Stimulated activated CD8-positive, alpha-beta memory T cell treated with anti-CD3 and anti-CD28 coated beads, Interleukin-12 subunit alpha, Interleukin-12 subunit beta, amount 100 ng/mL, for 1 hour (primary cell): ENCODE measurements around the gene SLC5A5.

ENCODE experiments used
- DNase-seq: peaks from one replicate; pipeline ENCODE4 v3.0.0-alpha.2; 2020; ENCODE audit warnings: low read depth

The SLC5A5 gene

DNA sequence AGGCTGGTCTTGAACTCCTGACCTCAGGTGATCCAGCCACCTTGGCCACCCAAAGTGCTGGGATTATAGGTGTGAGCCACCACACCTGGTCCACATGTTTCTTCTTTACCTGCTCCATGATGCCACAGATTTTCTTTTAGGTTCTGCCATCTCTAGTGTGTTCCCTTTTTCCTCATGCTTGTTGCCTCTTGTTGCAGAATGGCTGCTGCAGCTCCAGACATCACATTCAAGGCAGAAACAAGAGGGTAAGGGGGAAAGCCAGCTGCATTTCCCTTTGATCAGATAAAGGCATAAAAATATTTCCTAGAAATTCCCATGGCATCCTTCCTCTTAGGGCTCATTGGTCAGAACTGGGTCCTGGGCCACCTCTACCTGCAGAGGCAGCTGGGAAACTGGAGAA lies 48.8 kb downstream of the SLC5A5 start:
- no peak for DNase-seq

DNA sequence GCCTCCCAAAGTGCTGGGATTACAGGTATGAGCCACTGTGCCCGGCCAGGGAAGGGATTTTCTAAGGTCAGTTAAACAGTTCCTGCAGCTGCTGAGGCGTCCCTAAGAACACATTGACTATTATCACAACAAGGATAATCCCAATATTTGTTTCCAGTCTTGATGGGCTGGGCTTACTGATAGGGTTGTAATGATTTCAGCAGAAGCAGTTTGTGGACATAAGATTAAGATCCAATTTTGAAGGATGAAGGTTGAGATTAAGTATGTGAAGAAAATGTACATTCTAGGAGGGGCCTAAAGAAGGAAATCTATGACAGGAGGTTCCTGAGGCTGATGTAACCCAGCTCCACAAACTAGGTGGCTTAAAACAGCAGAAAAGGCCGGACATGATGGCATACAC lies 50.4 kb downstream of the SLC5A5 start:
- no peak for DNase-seq

GRCh38 chr19:17926044-17926443 lies 54.3 kb downstream of the SLC5A5 start:
- no peak for DNase-seq

- no peak for DNase-seq
These were observed 57.3 kb downstream of the SLC5A5 start for GRCh38 chr19:17929056-17929455.

GRCh38 chr19:17931532-17932191 lies 59.9 kb downstream of the SLC5A5 start:
- no peak for DNase-seq

GRCh38 chr19:17932485-17933338 lies 61.0 kb downstream of the SLC5A5 start, which contains the start of gene CCDC124:
Gene CCDC124, plus strand, starts transcription at chr19:17933015. Its CDS starts 3,406 bp downstream, at chr19:17936421.
- DNase-seq = peak; percentile 85

GRCh38 chr19:17933414-17934129 lies 61.8 kb downstream of the SLC5A5 start:
- DNase-seq = no peak

DNA sequence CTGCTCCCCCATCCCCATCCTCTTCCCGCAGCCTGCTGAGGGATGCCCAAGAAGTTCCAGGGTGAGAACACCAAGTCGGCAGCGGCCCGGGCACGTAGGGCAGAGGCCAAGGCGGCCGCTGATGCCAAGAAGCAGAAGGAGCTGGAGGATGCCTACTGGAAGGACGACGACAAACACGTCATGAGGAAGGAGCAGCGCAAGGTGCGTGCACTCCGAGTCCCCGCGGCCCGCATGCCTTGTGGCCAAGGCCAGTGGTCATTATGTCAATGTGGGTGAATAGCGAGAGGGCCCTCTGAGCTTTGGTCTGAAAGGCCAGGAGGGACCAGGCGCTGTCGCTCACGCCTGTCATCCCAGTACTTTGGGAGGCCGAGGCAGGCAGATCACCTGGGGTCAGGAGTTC lies 64.6 kb downstream of the SLC5A5 start:
- DNase-seq = no peak

DNA sequence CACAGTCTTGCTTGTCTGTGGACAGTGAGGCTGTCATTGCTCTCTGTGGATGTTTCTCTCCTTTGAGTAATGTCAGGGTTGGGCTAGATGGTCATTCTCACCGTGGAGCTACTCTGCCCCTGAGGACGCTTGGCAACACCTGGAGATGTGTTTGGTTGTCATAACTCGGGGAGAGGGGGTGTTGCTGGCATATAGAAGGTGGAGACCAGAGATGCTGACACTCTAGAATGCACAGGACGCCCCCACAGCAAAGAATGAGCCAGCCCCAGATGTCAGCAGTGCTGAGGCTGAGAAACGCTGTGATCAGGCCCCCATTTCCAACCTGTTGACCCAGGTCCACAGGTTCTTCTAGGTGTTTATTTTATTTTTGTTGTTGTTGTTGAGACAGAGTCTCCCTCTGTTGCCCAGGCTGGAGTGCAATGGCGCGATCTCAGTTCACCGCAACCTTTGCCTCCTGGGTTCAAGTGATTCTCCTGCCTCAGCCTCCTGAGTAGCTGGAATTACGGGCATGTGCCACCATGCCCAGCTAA lies 65.7 kb downstream of the SLC5A5 start:
- DNase-seq = no peak

GRCh38 chr19:17938092-17938845 lies 66.5 kb downstream of the SLC5A5 start:
- peak; percentile 74 for DNase-seq

DNA sequence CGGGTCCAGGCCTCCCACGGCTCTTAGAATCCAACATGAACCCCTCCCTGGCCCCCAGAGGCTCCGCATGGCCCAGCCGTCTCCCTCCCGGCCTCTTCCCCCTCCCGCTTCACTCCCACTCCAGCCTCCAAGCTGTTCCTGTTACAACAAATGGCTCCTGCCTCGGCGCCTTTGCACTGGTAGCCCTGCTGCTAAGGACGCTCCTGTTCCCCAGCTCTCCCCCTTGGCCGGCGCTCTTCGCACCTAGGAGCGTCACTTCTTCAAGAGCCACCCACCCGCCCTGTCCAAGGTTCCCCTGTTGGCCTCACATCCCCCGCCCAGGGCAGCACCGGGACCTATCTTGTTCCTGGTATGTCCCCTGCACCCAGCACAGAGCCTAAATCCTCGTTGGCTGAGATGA lies 70.4 kb downstream of the SLC5A5 start:
- DNase-seq = no peak

DNA sequence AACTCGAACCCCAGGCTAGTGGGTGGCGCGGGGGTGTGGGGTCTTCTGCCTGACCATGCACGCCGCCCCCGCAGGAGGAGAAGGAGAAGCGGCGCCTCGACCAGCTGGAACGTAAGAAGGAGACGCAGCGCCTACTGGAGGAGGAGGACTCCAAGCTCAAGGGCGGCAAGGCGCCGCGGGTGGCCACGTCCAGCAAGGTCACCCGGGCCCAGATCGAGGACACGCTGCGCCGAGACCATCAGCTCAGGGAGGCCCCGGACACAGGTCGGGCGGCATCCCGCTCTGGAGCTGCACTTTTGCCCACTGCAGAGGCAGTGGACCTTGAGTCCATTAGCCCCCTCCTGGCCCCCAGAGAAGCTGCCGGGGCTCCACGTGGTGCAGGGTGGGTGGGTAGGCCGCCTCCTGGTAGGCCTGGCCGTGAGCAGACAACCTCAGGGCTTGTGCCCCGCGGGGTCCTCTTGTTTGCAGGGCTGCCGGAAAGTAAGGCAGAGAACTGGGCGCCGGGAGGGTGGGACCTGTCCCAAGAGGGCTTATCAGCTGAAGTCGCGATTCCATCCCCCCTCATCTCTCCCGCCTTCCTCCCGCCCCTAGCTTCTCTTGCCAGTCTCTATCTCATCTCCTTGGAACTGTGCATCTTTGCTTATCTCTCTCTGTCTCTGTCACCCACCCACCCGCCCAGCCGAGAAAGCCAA lies 71.0 kb downstream of the SLC5A5 start:
- DNase-seq = no peak

DNA sequence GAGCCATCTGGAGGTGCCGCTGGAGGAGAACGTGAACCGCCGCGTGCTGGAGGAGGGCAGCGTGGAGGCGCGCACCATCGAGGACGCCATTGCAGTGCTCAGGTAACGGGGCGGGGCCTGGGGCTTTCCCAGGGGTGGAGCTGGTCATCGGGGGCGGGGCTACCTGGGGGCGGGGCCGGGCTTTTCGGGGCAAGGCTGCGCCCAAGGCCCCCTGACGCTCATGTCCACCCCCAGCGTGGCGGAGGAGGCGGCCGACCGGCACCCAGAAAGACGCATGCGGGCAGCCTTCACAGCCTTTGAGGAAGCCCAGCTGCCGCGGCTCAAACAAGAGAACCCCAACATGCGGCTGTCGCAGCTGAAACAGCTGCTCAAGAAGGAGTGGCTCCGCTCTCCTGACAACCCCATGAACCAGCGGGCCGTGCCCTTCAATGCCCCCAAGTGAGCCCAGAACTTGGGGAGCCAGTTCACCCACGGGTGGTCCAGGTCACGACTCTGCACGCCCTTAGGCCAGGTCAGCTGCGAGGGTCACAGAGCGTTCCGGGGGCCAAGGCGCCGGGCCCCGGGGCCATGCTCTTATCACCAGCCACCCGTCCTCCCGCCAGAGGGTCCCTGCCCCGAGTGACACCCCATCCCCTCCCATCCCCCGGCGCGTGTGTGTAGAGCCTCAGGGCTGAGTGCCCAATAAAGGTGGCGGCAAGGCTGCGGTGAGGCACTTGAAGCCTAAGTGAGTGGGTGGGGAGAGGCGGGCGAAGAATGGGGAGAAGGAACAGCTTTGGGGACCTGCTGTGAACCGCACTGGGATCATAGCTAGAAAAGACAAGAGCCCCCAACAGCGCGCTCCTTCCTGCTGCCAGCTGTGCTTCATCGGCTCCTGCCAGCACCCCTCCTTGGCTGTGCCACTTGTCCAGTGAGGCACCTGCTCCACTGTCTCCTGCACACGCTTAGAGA lies 71.8 kb downstream of the SLC5A5 start:
- no peak for DNase-seq

DNA sequence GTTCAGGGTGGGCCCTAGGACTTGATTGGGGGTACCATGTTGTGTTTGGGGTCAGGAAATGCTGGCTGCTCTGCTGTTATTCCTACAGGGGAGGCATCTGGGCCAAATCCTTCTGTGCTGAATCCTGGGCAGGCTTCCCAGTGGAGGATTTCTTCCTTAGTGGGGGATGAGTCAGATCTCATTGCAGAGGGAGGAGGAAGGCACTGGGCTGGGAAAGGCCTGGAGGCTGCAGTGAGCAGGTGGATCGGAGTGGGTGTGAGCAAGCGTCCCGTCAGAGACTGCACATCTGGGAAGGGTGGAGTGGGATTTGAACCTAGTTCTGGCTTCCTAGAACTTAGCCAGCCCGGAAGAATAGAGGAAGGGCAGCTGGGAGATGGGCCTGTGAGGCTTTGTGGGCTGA lies 72.6 kb downstream of the SLC5A5 start:
- DNase-seq = no peak
